GM12878 (cell line): ENCODE results near the gene NEGR1. TPM values are rescaled to one million over a fixed set of nuclear protein-coding genes. Genes with fewer than 3 reads are reported as not detected.

Source experiments
- ATAC-seq: fragments of 200-7000 bp; cut with Tn5 transposase; 3 replicates; pipeline ENCODE4 v1.9.1; 2020; ENCODE audit warnings: mild to moderate bottlenecking, moderate library complexity
- BruUV-seq: library from RNA; stranded (reverse); fragments of 400-500 nt; replicated peaks from 2 replicates; lab custom pipeline; 2021; lab: Mats Ljungman, UMichigan
- CTCF ChIA-PET: fragments of 300-600 bp; sonication (Branson Sonifier 250); formaldehyde crosslinking; extraction: SDS; loops from one replicate; lab custom pipeline; 2021; ENCODE audit warnings: inconsistent platforms; lab: Yijun Ruan, JAX
- POLR2A ChIA-PET: fragments of 350-600 bp; formaldehyde crosslinking; extraction: SDS; loops from one replicate; lab custom pipeline; 2021; ENCODE audit warnings: inconsistent platforms; lab: Charles Lee
- RAD21 ChIA-PET: fragments of 300-600 bp; sonication (Branson Sonifier 250); formaldehyde crosslinking; loops from one replicate; lab custom pipeline; 2023; ENCODE audit warnings: antibody characterized with exemption; ENCODE audit not compliant: unreplicated experiment; lab: Charles Lee
- SMC1A ChIA-PET: fragments of 300-600 bp; sonication (Branson Sonifier 250); formaldehyde crosslinking; loops from one replicate; lab custom pipeline; 2023; ENCODE audit not compliant: unreplicated experiment, uncharacterized antibody; lab: Charles Lee
- DNase-seq: peaks from one replicate; pipeline ENCODE4 v3.0.0-alpha.2; 2011; ENCODE audit warnings: low read depth, low spot score
- FAIRE-seq: peaks from 3 replicates; lab custom pipeline; 2011; peaks lifted over from hg19 to GRCh38; lab: Jason Lieb, UNC
- H2AFZ ChIP-seq: 2 replicates; pipeline ENCODE4 v1.6.0; 2011; ENCODE audit warnings: low read depth, low read length, control low read depth; ENCODE audit not compliant: control insufficient read depth
- H3K27ac ChIP-seq: 2 replicates; pipeline ENCODE4 v1.5.1; 2011; ENCODE audit warnings: control low read depth; ENCODE audit not compliant: control insufficient read depth, insufficient read depth
- H3K27me3 ChIP-seq, 2 experiments: replicated peaks in 1 of 2; 2 replicates each; pipeline versions ENCODE4 v1.6.0 to v1.6.1; 2011; ENCODE audit warnings: low read length in 1 of 2; ENCODE audit not compliant: control insufficient read depth in 2 of 2, insufficient read depth in 2 of 2
- H3K36me3 ChIP-seq, 2 experiments: 2 replicates each; pipeline ENCODE4 v1.5.1; 2011; ENCODE audit warnings: low read length in 1 of 2; ENCODE audit not compliant: control insufficient read depth in 2 of 2, insufficient read depth in 2 of 2
- H3K4me1 ChIP-seq: 2 replicates; pipeline ENCODE4 v1.6.1; 2011; ENCODE audit warnings: mild to moderate bottlenecking, low read length, moderate library complexity, mixed read lengths; ENCODE audit not compliant: control insufficient read depth, insufficient read depth
- H3K4me2 ChIP-seq: 2 replicates; pipeline ENCODE4 v1.6.0; 2011; ENCODE audit warnings: control low read depth; ENCODE audit not compliant: control insufficient read depth, insufficient read depth
- H3K4me3 ChIP-seq: fragments of 200-600 bp; sonication (generic); 2 replicates; pipeline ENCODE4 v1.5.1; 2016
- H3K79me2 ChIP-seq: 2 replicates; pipeline ENCODE4 v1.6.0; 2011; ENCODE audit warnings: low read length; ENCODE audit not compliant: control insufficient read depth, insufficient read depth
- H3K9ac ChIP-seq: 2 replicates; pipeline ENCODE4 v1.8.0; 2011; ENCODE audit warnings: low read length, control low read depth, mixed read lengths; ENCODE audit not compliant: control insufficient read depth, insufficient read depth
- H3K9me3 ChIP-seq: replicated peaks from 3 replicates; pipeline ENCODE4 v1.5.1; 2011; ENCODE audit warnings: mild to moderate bottlenecking, low read length; ENCODE audit not compliant: control insufficient read depth, insufficient read depth
- H4K20me1 ChIP-seq: 2 replicates; pipeline ENCODE4 v1.6.0; 2011; ENCODE audit not compliant: control insufficient read depth, insufficient read depth
- BMI1 ChIP-seq: fragments of 450-650 bp; IDR thresholded peaks from 2 replicates; pipeline ENCODE4 v1.6.1; 2016; ENCODE audit warnings: mild to moderate bottlenecking, moderate library complexity, borderline replicate concordance
- CHD2 ChIP-seq: IDR thresholded peaks from 2 replicates; pipeline ENCODE4 v1.6.1; 2011; ENCODE audit warnings: low read depth, low read length, improper control_type of control experiment, borderline replicate concordance
- CREM ChIP-seq: IDR thresholded peaks from 2 replicates; pipeline ENCODE4 v1.6.1; 2014; ENCODE audit warnings: antibody characterized with exemption, low read depth
- EZH2 ChIP-seq: IDR thresholded peaks from 2 replicates; pipeline ENCODE4 v1.6.1; 2012; ENCODE audit warnings: low read depth, mild to moderate bottlenecking, control low read depth, inconsistent platforms, low read length, borderline replicate concordance; ENCODE audit not compliant: control insufficient read depth
- MEF2A ChIP-seq: IDR thresholded peaks from 2 replicates; pipeline ENCODE4 v1.6.1; 2011; ENCODE audit warnings: low read depth, mild to moderate bottlenecking, low read length, moderate library complexity; ENCODE audit not compliant: insufficient read depth
- NFXL1 ChIP-seq: fragments of 450-650 bp; IDR thresholded peaks from 2 replicates; pipeline ENCODE4 v1.6.1; 2017; ENCODE audit warnings: antibody characterized with exemption, mild to moderate bottlenecking, borderline replicate concordance
- NR2C1 ChIP-seq: fragments of 450-650 bp; IDR thresholded peaks from 2 replicates; pipeline ENCODE4 v1.6.1; 2017; ENCODE audit warnings: antibody characterized with exemption, mild to moderate bottlenecking, moderate library complexity
- RUNX3 ChIP-seq: IDR thresholded peaks from 2 replicates; pipeline ENCODE4 v1.6.1; 2012; ENCODE audit warnings: low read length, inconsistent platforms
- YBX1 ChIP-seq: fragments of 450-650 bp; IDR thresholded peaks from 2 replicates; pipeline ENCODE4 v1.6.1; 2016; ENCODE audit warnings: antibody characterized with exemption
- ZBTB11 ChIP-seq: fragments of 450-650 bp; formaldehyde crosslinking; IDR thresholded peaks from 2 replicates; pipeline ENCODE4 v1.5.0; 2022; ENCODE audit warnings: mild to moderate bottlenecking, missing genetic modification characterization
- WGBS: methylation state at CpG from one replicate; pipeline ENCODE4 v1.1.6; 2016; ENCODE audit warnings: low lambda C conversion rate; ENCODE audit not compliant: insufficient replicate concordance, insufficient coverage; ENCODE audit errors: missing lambda C conversion rate; 5-methylcytosine and 5-hydroxymethylcytosine counted together
- in situ Hi-C: fragments of 300-500 bp; cut with MboI; formaldehyde crosslinking; loops from 9 replicates; pipeline ENCODE4 v1.14.3; 2018; ENCODE audit warnings: mixed read lengths
- intact Hi-C: fragments of 100-400 bp; cut with micrococcal nuclease; formaldehyde crosslinking; loops from one replicate; pipeline ENCODE4 v1.14.2; 2022; ENCODE audit not compliant: unreplicated experiment
- polyA plus RNA-seq, 11 experiments: library from polyadenylated mRNA; depleted of rRNA in 4 of 11; unstranded in 6 of 11; stranded (reverse) in 5 of 11; fragments of >200 nt; fragmentation: Nextera tagmentation in 4 of 11; fragmentation: Illumina TruSeq in 1 of 11; extraction: Ambion mirVana in 4 of 11; extraction: Trizol in 1 of 11; gene quantifications; 1 replicate in 1 of 11; 2 replicates in 10 of 11; pipeline versions ENCODE4 v1.2.1 to v1.2.3, GENCODE V29; 2011 to 2016; ENCODE audit warnings: inconsistent platforms in 2 of 11, missing spikeins in 2 of 11, low read depth in 1 of 11
- total RNA-seq, 4 experiments: library from RNA; depleted of rRNA in 3 of 4; stranded (reverse); fragments of >200 nt in 3 of 4; fragmentation: Illumina TruSeq in 1 of 4; extraction: Trizol in 1 of 4; gene quantifications; 2 replicates each; pipeline versions ENCODE4 v1.2.1 to v1.2.3, GENCODE V29; 2013 to 2021
- TF ChIP-seq, protein P1 (sequence below): IDR thresholded peaks from 2 replicates; pipeline ENCODE4 v1.6.1; 2012; ENCODE audit warnings: low read depth, low read length, improper control_type of control experiment
- TF ChIP-seq, protein P2 (sequence below): IDR thresholded peaks from 2 replicates; pipeline ENCODE4 v1.6.1; 2012; ENCODE audit warnings: low read depth, low read length, improper control_type of control experiment
- TF ChIP-seq, protein P3 (sequence below): fragments of 450-650 bp; IDR thresholded peaks from 2 replicates; pipeline ENCODE4 v1.6.1; 2017; ENCODE audit warnings: antibody characterized with exemption, mild to moderate bottlenecking, moderate library complexity

The NEGR1 gene
- total and polyA plus RNA-seq, 10 of the 15 experiments (the other 5 are each of a cell fraction or from before 2014, with no cell fraction given): under 0.01 to 0.03 (median 0.01) TPM; not detected in 7

DNA sequence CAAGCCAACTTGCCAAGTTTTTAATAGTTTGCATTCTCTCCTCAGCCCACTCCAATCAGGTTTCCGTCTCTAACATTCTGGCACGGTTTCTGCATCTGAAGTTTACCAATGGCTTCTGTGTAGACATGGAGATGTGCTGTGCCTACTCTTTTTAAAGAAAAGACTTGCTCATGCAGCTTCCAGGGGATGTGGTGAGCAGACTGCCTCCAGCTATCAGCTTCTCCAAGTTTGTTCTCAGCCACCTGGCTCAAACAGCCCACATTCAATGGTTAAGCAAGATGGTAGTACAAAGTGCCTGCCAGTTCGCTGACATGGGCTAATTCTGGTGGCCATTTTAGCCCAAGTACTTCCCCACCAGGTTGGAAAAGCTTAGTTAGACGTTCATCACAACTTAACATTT lies 465.3 kb downstream of the NEGR1 start:
- Histone ChIP-seq H3K36me3 (no peaks in the 10 kb centered on the region), H3K79me2 (no peaks in the 10 kb centered on the region), H4K20me1 (no peaks in the 10 kb centered on the region), H3K9me3 (no peaks in the 10 kb centered on the region), H3K4me2 (no peak overlapping the region), H3K4me3 (no peak overlapping the region), H3K27me3 (no peaks in the 10 kb centered on the region), H3K9ac (no peak overlapping the region), H2AFZ (no peak overlapping the region), H3K27ac (no peak overlapping the region), H3K4me1 (no peaks in the 10 kb centered on the region)
- ChIA-PET CTCF (no interaction called here), RAD21 (no interaction called here), POLR2A (no interaction called here), SMC1A (no interaction called here)
- no TSS peak for BruUV-seq
- TF ChIP-seq ZBTB11 (CRISPR knock-in tag) (no peak), NR2C1 (no peak), CHD2 (no peak), RUNX3 (no peak), NFXL1 (no peak), CREM (no peak), YBX1 (no peak), BMI1 (no peak), EZH2 (no peak), MEF2A (no peak)
- TF ChIP-seq, protein P1, sequence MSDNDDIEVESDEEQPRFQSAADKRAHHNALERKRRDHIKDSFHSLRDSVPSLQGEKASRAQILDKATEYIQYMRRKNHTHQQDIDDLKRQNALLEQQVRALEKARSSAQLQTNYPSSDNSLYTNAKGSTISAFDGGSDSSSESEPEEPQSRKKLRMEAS: no peak
- TF ChIP-seq, protein P2, sequence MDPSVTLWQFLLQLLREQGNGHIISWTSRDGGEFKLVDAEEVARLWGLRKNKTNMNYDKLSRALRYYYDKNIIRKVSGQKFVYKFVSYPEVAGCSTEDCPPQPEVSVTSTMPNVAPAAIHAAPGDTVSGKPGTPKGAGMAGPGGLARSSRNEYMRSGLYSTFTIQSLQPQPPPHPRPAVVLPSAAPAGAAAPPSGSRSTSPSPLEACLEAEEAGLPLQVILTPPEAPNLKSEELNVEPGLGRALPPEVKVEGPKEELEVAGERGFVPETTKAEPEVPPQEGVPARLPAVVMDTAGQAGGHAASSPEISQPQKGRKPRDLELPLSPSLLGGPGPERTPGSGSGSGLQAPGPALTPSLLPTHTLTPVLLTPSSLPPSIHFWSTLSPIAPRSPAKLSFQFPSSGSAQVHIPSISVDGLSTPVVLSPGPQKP: no peak
- TF ChIP-seq, protein P3, sequence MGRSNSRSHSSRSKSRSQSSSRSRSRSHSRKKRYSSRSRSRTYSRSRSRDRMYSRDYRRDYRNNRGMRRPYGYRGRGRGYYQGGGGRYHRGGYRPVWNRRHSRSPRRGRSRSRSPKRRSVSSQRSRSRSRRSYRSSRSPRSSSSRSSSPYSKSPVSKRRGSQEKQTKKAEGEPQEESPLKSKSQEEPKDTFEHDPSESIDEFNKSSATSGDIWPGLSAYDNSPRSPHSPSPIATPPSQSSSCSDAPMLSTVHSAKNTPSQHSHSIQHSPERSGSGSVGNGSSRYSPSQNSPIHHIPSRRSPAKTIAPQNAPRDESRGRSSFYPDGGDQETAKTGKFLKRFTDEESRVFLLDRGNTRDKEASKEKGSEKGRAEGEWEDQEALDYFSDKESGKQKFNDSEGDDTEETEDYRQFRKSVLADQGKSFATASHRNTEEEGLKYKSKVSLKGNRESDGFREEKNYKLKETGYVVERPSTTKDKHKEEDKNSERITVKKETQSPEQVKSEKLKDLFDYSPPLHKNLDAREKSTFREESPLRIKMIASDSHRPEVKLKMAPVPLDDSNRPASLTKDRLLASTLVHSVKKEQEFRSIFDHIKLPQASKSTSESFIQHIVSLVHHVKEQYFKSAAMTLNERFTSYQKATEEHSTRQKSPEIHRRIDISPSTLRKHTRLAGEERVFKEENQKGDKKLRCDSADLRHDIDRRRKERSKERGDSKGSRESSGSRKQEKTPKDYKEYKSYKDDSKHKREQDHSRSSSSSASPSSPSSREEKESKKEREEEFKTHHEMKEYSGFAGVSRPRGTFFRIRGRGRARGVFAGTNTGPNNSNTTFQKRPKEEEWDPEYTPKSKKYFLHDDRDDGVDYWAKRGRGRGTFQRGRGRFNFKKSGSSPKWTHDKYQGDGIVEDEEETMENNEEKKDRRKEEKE: no peak
- intact Hi-C loops (no loop called here), in situ Hi-C loops (no loop called here)
- WGBS: 12% methylated on average over 4 of the region's 4 CpGs
- FAIRE-seq (no peak), DNase-seq (no peak), ATAC-seq (no peak)
